Peyer's patch (tissue), 4 donors: Measurements from ENCODE around the gene LTBP3. TPM values are rescaled to one million over a fixed set of nuclear protein-coding genes. Genes with fewer than 3 reads are reported as not detected.

Experiments
- DNase-seq, 3 donors: peaks; one replicate each; pipeline ENCODE4 v3.0.0-alpha.2; 2017 to 2019
- H3K27ac ChIP-seq, 4 donors: fragments of 200-600 bp; sonication (generic); one replicate each; pipeline ENCODE4 v1.5.1; 2016 to 2019
- H3K27me3 ChIP-seq, 2 donors: fragments of 200-600 bp; sonication (generic); one replicate each; pipeline ENCODE4 v1.5.1; 2019
- H3K36me3 ChIP-seq, 3 donors: fragments of 200-600 bp; sonication (generic); one replicate each; pipeline ENCODE4 v1.5.1; 2016 to 2019
- H3K4me1 ChIP-seq, 4 donors: fragments of 200-600 bp; sonication (generic); one replicate each; pipeline ENCODE4 v1.5.1; 2016 to 2019
- H3K4me3 ChIP-seq, 4 donors: fragments of 200-600 bp; sonication (generic); 1 replicate in 3 of 4; 2 replicates in 1 of 4; pipeline ENCODE4 v1.5.1; 2016 to 2019; ENCODE audit warnings: mild to moderate bottlenecking in 1 of 4
- H3K9me3 ChIP-seq, 4 donors: fragments of 200-600 bp; sonication (generic); one replicate each; pipeline ENCODE4 v1.5.1; 2016 to 2019; ENCODE audit warnings: mild to moderate bottlenecking in 1 of 4
- CTCF ChIP-seq, 6 experiments: fragments of 450-650 bp in 4 of 6; fragments of 200-600 bp in 2 of 6; sonication (generic) in 1 of 6; IDR thresholded peaks; one replicate each; pipeline ENCODE4 v1.5.1; 2017 to 2019; ENCODE audit warnings: antibody characterized with exemption in 6 of 6, mild to moderate bottlenecking in 3 of 6, moderate library complexity in 1 of 6
- POLR2A ChIP-seq, 2 donors: fragments of 450-650 bp; IDR thresholded peaks; one replicate each; pipeline ENCODE4 v1.5.1; 2017; ENCODE audit warnings: antibody characterized with exemption in 2 of 2, mild to moderate bottlenecking in 2 of 2, moderate library complexity in 2 of 2
- total RNA-seq, 4 donors: library from RNA; depleted of rRNA; stranded (reverse); fragments of >200 nt; gene quantifications; one replicate each; pipeline ENCODE4 v1.1.0, GENCODE V29; 2016

The LTBP3 gene
- total RNA-seq, result 100 to 1,000 TPM in 1 of 4 donors, 10 to 100 TPM in 3; 42.0 to 150 (median 88.3) TPM

- Histone ChIP-seq H3K27me3 (no peaks in the 10 kb centered on the region), H3K9me3 (no peaks in the 10 kb centered on the region), H3K4me3 (peak within 1 kb of the TSS; percentile 48 to 74 (median 62)), H3K27ac (peak within 1 kb of the TSS; percentile 87 to 90 (median 88)), H3K4me1 (peaks cover 5 to 66% (median 11%) of the 10 kb centered on the region in 4 donors), H3K36me3 (no peaks in the 10 kb centered on the region)
- TF ChIP-seq POLR2A (IDR thresholded peaks at IDR 0.05) (no peak), CTCF (IDR thresholded peaks at IDR 0.05) (peak in 1 of 6 experiments; percentile 15)
- DNase-seq, result peak; percentile 58 to 78 (median 75)
These were observed at the start of gene LTBP3 for GRCh38 chr11:65558002-65558929. Gene LTBP3, minus strand, starts transcription at chr11:65558359. Its CDS starts 400 bp downstream, at chr11:65557959.

GRCh38 chr11:65606876-65607613 is 48.9 kb upstream of the LTBP3 start:
- Histone ChIP-seq H3K27me3 (no peaks in the 10 kb centered on the region), H3K36me3 (peaks cover 0 to 68% (median 0%) of the 10 kb centered on the region in 3 donors), H3K9me3 (no peaks in the 10 kb centered on the region), H3K27ac (peak overlapping the region; percentile 49 to 66 (median 61)), H3K4me3 (peak overlapping the region in 1 of 4 donors; percentile 33), H3K4me1 (peaks cover 0 to 38% (median 7%) of the 10 kb centered on the region in 4 donors)
- peak; percentile 47 to 89 (median 88) for DNase-seq
- TF ChIP-seq CTCF (IDR thresholded peaks at IDR 0.05) (no peak), POLR2A (IDR thresholded peaks at IDR 0.05) (no peak)

DNA sequence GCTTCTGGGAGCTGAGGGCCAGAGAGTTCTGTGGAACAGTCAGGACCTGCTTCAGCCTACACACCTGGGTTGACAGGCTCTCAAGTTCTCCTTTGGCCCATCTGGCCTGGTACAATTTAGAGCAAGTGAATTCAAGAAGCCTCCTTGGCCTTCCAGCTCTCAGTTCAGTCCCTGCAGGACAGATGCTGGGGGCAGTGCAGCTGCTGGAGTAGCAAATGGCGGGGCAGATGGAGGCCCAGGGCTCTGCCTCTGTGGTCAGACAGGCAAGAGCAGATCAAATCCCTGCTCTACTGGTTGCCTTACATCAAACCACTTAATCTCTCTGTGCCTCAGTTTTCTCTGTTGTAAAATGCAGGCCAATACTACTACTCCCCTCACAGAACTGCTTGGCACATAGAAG is 46.1 kb upstream of the LTBP3 start:
- Histone ChIP-seq H3K27ac (no peak overlapping the region), H3K27me3 (no peaks in the 10 kb centered on the region), H3K36me3 (peaks cover 0 to 79% (median 0%) of the 10 kb centered on the region in 3 donors), H3K4me3 (no peak overlapping the region), H3K4me1 (peaks cover 0 to 11% (median 0%) of the 10 kb centered on the region in 4 donors), H3K9me3 (no peaks in the 10 kb centered on the region)
- TF ChIP-seq CTCF (IDR thresholded peaks at IDR 0.05) (no peak), POLR2A (IDR thresholded peaks at IDR 0.05) (no peak)
- DNase-seq, result no peak

DNA sequence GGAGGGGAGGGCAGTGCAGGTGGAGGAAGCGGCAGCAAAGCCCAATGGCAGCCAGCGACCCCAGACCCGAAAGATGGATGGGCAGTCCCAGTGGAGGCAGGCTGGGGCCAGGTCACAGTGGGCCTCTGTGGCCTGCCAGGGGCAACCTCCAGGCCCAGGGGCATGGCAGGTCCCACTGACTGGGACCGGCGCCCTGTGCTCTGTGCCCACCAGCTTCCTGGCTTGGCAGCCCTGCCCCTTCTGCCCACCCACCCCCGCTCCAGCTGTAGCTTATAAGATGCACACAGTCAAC is 41.7 kb upstream of the LTBP3 start:
- Histone ChIP-seq H3K27me3 (no peaks in the 10 kb centered on the region), H3K36me3 (peaks cover 0 to 62% (median 0%) of the 10 kb centered on the region in 3 donors), H3K4me3 (no peak overlapping the region), H3K9me3 (no peaks in the 10 kb centered on the region), H3K27ac (no peak overlapping the region), H3K4me1 (peaks cover 0 to 4% (median 0%) of the 10 kb centered on the region in 4 donors)
- TF ChIP-seq CTCF (IDR thresholded peaks at IDR 0.05) (no peak), POLR2A (IDR thresholded peaks at IDR 0.05) (no peak)
- no peak for DNase-seq

DNA sequence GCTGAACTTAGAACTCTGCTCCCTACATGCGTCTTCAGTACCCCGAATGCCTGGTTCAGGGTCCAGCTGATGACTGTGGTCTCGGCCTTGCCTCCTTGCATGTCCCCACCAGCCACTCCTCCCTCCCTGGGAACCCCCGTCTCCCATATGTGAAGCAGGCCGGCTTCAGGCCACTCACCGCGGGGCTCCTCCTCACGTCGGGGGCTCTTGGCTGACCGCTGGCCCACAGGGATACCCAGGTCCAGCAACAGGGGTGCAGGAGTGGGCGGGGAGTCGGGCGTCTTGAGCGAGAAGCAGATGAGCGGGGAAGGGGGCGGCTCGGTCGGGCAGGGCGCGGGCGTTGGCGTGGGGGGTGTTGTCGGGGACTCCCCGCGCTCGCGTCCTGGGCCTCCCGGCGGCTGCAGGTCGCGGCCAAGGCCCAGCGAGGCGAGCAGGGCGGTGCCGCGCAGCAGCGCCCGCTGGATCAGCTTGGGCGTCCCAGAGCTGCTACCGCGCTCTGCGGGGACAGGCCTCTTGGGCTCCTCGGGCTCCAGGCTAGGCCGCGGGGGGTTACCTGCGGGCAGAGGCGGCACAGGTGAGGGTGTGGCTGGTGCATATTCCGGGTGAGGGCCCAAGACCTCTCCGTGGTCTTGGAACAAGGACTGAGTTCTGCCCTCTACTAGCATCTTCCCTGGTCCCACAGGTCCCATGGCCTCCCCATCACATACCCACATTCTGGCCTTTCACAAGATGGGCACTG is 41.2 kb upstream of the LTBP3 start:
- TF ChIP-seq POLR2A (IDR thresholded peaks at IDR 0.05), result no peak
- no peak for TF ChIP-seq CTCF (IDR thresholded peaks at IDR 0.05)
- H3K27me3 ChIP-seq, result no peaks in the 10 kb centered on the region
- H3K9me3 ChIP-seq, result no peaks in the 10 kb centered on the region
- H3K4me3 ChIP-seq, result no peak overlapping the region
- peaks cover 0 to 4% (median 0%) of the 10 kb centered on the region in 4 donors for H3K4me1 ChIP-seq
- DNase-seq, result no peak
- H3K27ac ChIP-seq, result no peak overlapping the region
- peaks cover 0 to 57% (median 0%) of the 10 kb centered on the region in 3 donors for H3K36me3 ChIP-seq
